ENCODE results near the gene CD247.

CD247 gene

DNA sequence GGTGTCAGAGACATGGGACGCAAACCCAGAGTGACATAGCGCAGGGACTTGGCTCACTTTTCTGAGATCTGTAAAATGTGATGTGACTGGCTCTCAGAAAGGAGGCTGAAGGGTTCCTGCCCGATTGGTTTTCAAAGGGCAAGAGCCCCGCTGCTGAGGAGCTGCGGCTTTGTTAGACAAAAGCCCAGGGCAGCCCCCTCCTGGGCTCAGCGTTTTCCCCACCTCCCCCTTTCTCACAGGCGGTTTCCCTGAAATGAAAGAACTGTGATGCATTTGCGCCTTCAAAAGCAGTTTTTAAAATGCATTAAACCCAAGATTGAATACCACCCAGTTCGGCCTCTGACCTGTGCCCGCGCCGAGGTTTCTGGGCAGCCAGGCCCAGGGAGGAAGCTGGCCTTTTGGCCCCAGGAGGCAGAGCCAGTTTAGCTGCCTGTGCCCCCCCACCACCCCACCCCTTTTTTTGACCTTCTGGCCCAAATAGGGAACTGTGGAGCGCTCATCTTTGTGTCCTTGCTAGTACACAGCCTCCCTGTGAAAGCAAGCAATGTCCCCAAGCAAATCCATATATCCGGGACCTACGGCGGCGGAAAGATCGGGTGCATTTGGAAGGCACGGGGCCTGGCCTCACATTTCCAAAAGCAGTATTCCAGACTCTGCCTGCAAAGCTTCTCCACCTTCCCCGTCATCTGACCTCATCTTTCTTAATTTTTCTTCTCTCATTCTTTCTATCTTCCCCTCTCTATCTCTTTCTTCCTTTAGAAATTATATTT, 28.6 kb downstream of the CD247 start:
- Histone ChIP-seq H4K20me1 (ENCODE audit: insufficient read depth, low read length) (peaks cover 47% of the 10 kb centered on the region), H3K9me3 (ENCODE audit: insufficient read depth, low read length, severe bottlenecking) (no peaks in the 10 kb centered on the region), H3K36me3 (ENCODE audit: insufficient read depth, low read length) (peaks cover 50% of the 10 kb centered on the region), H3K4me2 (ENCODE audit: insufficient read depth, low read length) (no peak overlapping the region), H3K4me3 (ENCODE audit: low read depth in 1 of 2, low read length in 2 of 2) (no peak overlapping the region), H3K27me3 (ENCODE audit: insufficient read depth, low read length, poor library complexity) (no peaks in the 10 kb centered on the region), H2AFZ (ENCODE audit: low read depth, low read length) (no peak overlapping the region), H3K27ac (ENCODE audit: low read length) (peak overlapping the region; percentile 51; the same call in 1 of the 2 replicates), H3K79me2 (ENCODE audit: insufficient read depth, low read length) (peaks cover 98% of the 10 kb centered on the region), H3K4me1 (ENCODE audit: insufficient read depth, low read length) (peaks cover 16% of the 10 kb centered on the region), H3K9ac (ENCODE audit: low read depth, low read length) (no peak overlapping the region)
- peak; percentile 78 for ATAC-seq (ENCODE audit: insufficient read depth, low read depth)
- TF ChIP-seq, protein P1, sequence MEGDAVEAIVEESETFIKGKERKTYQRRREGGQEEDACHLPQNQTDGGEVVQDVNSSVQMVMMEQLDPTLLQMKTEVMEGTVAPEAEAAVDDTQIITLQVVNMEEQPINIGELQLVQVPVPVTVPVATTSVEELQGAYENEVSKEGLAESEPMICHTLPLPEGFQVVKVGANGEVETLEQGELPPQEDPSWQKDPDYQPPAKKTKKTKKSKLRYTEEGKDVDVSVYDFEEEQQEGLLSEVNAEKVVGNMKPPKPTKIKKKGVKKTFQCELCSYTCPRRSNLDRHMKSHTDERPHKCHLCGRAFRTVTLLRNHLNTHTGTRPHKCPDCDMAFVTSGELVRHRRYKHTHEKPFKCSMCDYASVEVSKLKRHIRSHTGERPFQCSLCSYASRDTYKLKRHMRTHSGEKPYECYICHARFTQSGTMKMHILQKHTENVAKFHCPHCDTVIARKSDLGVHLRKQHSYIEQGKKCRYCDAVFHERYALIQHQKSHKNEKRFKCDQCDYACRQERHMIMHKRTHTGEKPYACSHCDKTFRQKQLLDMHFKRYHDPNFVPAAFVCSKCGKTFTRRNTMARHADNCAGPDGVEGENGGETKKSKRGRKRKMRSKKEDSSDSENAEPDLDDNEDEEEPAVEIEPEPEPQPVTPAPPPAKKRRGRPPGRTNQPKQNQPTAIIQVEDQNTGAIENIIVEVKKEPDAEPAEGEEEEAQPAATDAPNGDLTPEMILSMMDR (IDR thresholded peaks at IDR 0.05; ENCODE audit: borderline replicate concordance, extremely low read depth, low read length, poor library complexity, severe bottlenecking) = no peak
- DNase-seq = peak; percentile 63

DNA sequence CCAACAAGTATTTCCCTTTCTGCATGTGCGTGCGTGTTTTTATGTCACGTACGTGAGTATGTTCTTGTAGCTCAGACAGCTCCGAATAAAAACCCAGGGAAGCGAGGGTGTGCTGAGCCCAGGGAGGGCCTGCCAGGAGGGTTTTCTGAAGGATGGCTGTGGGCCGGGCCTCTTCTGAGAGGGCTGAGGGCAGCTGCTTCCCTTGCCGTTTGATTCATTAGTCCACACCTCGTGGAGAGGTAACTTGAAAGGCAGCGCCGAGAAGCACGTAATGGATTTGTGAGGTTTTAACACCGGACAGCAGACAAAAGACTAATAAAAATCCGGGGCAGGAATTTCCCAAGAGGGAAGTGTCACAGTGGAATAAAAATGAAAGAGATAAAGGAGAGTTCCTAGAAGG, 29.5 kb downstream of the CD247 start:
- TF ChIP-seq, protein P1 (IDR thresholded peaks at IDR 0.05; ENCODE audit: borderline replicate concordance, extremely low read depth, low read length, poor library complexity, severe bottlenecking) = no peak
- no peak for TF ChIP-seq EZH2 (IDR thresholded peaks at IDR 0.05; ENCODE audit: borderline replicate concordance, low read depth, low read length, severe bottlenecking)
- Histone ChIP-seq H3K9me3 (ENCODE audit: insufficient read depth, low read length, severe bottlenecking) (no peaks in the 10 kb centered on the region), H2AFZ (ENCODE audit: low read depth, low read length) (no peak overlapping the region), H3K27me3 (ENCODE audit: insufficient read depth, low read length, poor library complexity) (no peaks in the 10 kb centered on the region), H3K4me2 (ENCODE audit: insufficient read depth, low read length) (no peak overlapping the region), H3K4me3 (ENCODE audit: low read depth in 1 of 2, low read length in 2 of 2) (no peak overlapping the region), H3K4me1 (ENCODE audit: insufficient read depth, low read length) (peaks cover 23% of the 10 kb centered on the region), H4K20me1 (ENCODE audit: insufficient read depth, low read length) (peaks cover 52% of the 10 kb centered on the region), H3K9ac (ENCODE audit: low read depth, low read length) (no peak overlapping the region), H3K36me3 (ENCODE audit: insufficient read depth, low read length) (peaks cover 46% of the 10 kb centered on the region), H3K27ac (ENCODE audit: low read length) (no peak overlapping the region), H3K79me2 (ENCODE audit: insufficient read depth, low read length) (peaks cover 97% of the 10 kb centered on the region)
- DNase-seq (no peak), ATAC-seq (ENCODE audit: insufficient read depth, low read depth) (no peak)

DNA sequence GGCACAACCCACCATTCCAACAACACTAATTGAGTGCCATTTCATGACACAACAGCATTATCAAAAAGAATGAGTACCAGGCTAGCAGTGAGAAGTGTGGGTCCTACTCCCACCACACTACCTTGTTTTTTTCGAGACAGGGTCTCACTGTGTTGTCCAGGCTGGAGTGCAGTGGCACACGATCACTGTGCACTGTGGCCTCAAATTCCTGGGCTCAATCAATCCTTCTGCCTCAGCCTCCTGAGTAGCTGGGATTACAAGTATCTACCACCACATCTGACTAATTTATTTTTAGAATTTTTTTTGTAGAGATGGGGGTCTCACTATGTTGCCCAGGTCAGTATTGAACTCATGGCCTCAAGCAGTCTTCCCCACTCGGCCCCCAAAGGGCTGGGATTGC, 30.7 kb downstream of the CD247 start:
- Histone ChIP-seq H3K27ac (ENCODE audit: low read length) (peak overlapping the region; percentile 41; the same call in 1 of the 2 replicates), H3K4me1 (ENCODE audit: insufficient read depth, low read length) (peaks cover 26% of the 10 kb centered on the region), H3K4me3 (ENCODE audit: low read depth in 1 of 2, low read length in 2 of 2) (no peak overlapping the region), H3K36me3 (ENCODE audit: insufficient read depth, low read length) (peaks cover 46% of the 10 kb centered on the region), H3K79me2 (ENCODE audit: insufficient read depth, low read length) (peaks cover 96% of the 10 kb centered on the region), H3K27me3 (ENCODE audit: insufficient read depth, low read length, poor library complexity) (no peaks in the 10 kb centered on the region), H3K4me2 (ENCODE audit: insufficient read depth, low read length) (no peak overlapping the region), H3K9me3 (ENCODE audit: insufficient read depth, low read length, severe bottlenecking) (no peaks in the 10 kb centered on the region), H2AFZ (ENCODE audit: low read depth, low read length) (no peak overlapping the region), H4K20me1 (ENCODE audit: insufficient read depth, low read length) (peaks cover 49% of the 10 kb centered on the region), H3K9ac (ENCODE audit: low read depth, low read length) (no peak overlapping the region)
- ATAC-seq (ENCODE audit: insufficient read depth, low read depth) (no peak), DNase-seq (no peak)
- TF ChIP-seq EZH2 (IDR thresholded peaks at IDR 0.05; ENCODE audit: borderline replicate concordance, low read depth, low read length, severe bottlenecking) = no peak
- TF ChIP-seq, protein P1 (IDR thresholded peaks at IDR 0.05; ENCODE audit: borderline replicate concordance, extremely low read depth, low read length, poor library complexity, severe bottlenecking) = no peak
